Right kidney (tissue), 1 donor: ENCODE results near the gene B4GALNT1.
"Not testable (repeated sequence)": the region's sequence is repeated elsewhere in the genome, so short reads cannot be mapped to it uniquely, and the experiment has no call there.

Experiments
- DNase-seq: peaks from one replicate; pipeline ENCODE4 v3.0.0-alpha.2; 2016

Gene B4GALNT1

GRCh38 chr12:57637364-57637763 is 4.4 kb upstream of the B4GALNT1 start:
- DNase-seq, result no peak

GRCh38 chr12:57636731-57637130 is 3.7 kb upstream of the B4GALNT1 start:
- not testable (repeated sequence) for DNase-seq

GRCh38 chr12:57632073-57632957 is 686 bp downstream of the B4GALNT1 start:
- peak; percentile 62 for DNase-seq

- DNase-seq, result peak; percentile 34
These were observed 1.4 kb downstream of the B4GALNT1 start for GRCh38 chr12:57631566-57632072.

- no peak for DNase-seq
These were observed 2.0 kb downstream of the B4GALNT1 start for GRCh38 chr12:57630891-57631433.

- DNase-seq, result peak; percentile 1
These were observed 3.0 kb downstream of the B4GALNT1 start for GRCh38 chr12:57629897-57630471.

GRCh38 chr12:57628280-57629191 is 4.5 kb downstream of the B4GALNT1 start:
- DNase-seq, result peak; percentile 3

- DNase-seq, result peak; percentile 43
These were observed 5.3 kb downstream of the B4GALNT1 start for GRCh38 chr12:57627501-57628279.

GRCh38 chr12:57626921-57627445 is 6.0 kb downstream of the B4GALNT1 start:
- DNase-seq, result no peak

- no peak for DNase-seq
These were observed 6.7 kb downstream of the B4GALNT1 start for GRCh38 chr12:57626111-57626920.

- no peak for DNase-seq
These were observed 7.6 kb downstream of the B4GALNT1 start for GRCh38 chr12:57625261-57626032.

- no peak for DNase-seq
These were observed 8.4 kb downstream of the B4GALNT1 start for GRCh38 chr12:57624441-57625220.

GRCh38 chr12:57623811-57624390 is 9.1 kb downstream of the B4GALNT1 start:
- DNase-seq, result no peak

GRCh38 chr12:57623385-57623784 is 9.6 kb downstream of the B4GALNT1 start:
- no peak for DNase-seq

- DNase-seq, result no peak
These were observed 10.4 kb downstream of the B4GALNT1 start for GRCh38 chr12:57622293-57623245.

- peak; percentile 83 for DNase-seq
These were observed 11.3 kb downstream of the B4GALNT1 start for GRCh38 chr12:57621497-57622292.
